Brain microvascular endothelial cell (primary cell): Measurements from ENCODE around the gene TMEM254.

Experiments used
- DNase-seq: peaks from one replicate; pipeline ENCODE4 v3.0.0-alpha.2; 2020
- H3K27ac ChIP-seq: fragments of 250-450 bp; sonication (Bioruptor Pico); 2 replicates; pipeline ENCODE4 v1.5.1; 2020; ENCODE audit warnings: mild to moderate bottlenecking, moderate library complexity
- H3K27me3 ChIP-seq: fragments of 250-450 bp; sonication (Bioruptor Pico); replicated peaks from 2 replicates; pipeline ENCODE4 v1.5.1; 2020; ENCODE audit warnings: mild to moderate bottlenecking
- H3K36me3 ChIP-seq: fragments of 250-450 bp; sonication (Bioruptor Pico); replicated peaks from 2 replicates; pipeline ENCODE4 v1.5.1; 2020; ENCODE audit warnings: mild to moderate bottlenecking
- H3K4me3 ChIP-seq: 2 replicates; pipeline ENCODE4 v1.5.1; 2011; ENCODE audit warnings: low read depth, mild to moderate bottlenecking, control low read depth, low read length, moderate library complexity
- CTCF ChIP-seq: IDR thresholded peaks from 2 replicates; pipeline ENCODE4 v1.5.1; 2011; ENCODE audit warnings: low read depth, mild to moderate bottlenecking, moderate library complexity, low read length, control low read depth, inconsistent platforms; ENCODE audit errors: missing control alignments
- in situ Hi-C: cut with HindIII; loops from 2 replicates; pipeline ENCODE4 v1.10.0; 2017; ENCODE audit warnings: low sequenced_read_pairs, low pct_ligation_motif_present

The TMEM254 gene

GRCh38 chr10:80140251-80140650 lies 61.8 kb downstream of the TMEM254 start:
- in situ Hi-C loops = no loop called here
- no peak overlapping the region for H3K4me3 ChIP-seq
- H3K36me3 ChIP-seq = no peaks in the 10 kb centered on the region
- DNase-seq = no peak
- no peak for TF ChIP-seq CTCF
- H3K27ac ChIP-seq = no peak overlapping the region
- no peaks in the 10 kb centered on the region for H3K27me3 ChIP-seq

GRCh38 chr10:80141696-80142460 lies 63.4 kb downstream of the TMEM254 start:
- Histone ChIP-seq H3K4me3 (no peak overlapping the region), H3K27me3 (no peaks in the 10 kb centered on the region), H3K36me3 (no peaks in the 10 kb centered on the region), H3K27ac (no peak overlapping the region)
- DNase-seq = no peak
- no peak for TF ChIP-seq CTCF
- in situ Hi-C loops = no loop called here
